ENCODE measurements around the gene ETV3.
"Not testable (repeated sequence)": the region's sequence is repeated elsewhere in the genome, so short reads cannot be mapped to it uniquely, and the experiment has no call there.

ETV3 gene

DNA sequence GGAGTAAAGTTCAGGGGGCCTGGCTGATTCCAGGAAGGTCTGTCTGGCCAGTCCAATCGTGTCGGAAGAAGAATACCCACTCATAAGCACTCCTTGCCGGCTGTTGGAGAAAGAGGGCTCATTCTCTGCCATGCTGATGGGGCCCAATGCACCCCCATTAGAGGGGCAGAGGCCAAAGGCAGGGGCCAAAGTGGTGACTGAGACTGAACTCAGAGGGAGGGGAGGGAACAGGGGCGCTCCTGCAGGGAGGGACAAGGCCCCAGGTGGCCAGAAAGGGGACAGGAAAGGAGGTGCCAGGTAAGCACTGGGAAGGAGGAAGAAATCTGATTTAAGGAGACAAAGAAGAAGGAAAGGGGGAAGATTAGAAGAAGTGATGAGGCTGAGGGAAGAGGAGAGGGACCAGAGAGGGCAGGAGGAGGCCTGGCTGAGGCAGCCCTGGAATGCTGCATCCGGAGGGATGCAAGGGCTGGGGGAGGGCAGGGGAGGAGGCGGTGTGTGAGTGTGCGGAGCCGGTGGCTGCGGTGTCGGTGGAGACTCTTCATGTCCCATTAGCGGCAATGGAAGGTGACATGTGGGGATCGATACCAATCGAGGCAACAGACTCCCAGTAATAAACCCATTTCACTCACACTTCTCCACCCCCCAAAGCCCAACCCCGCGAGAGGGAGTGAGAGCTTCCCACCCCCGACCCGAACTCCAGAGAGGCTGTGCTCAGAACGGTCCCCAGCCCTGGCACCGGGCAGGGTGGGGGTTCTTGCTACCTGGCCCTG lies 26.6 kb downstream of the ETV3 start:
- no peak for DNase-seq (ENCODE audit: low read depth)

DNA sequence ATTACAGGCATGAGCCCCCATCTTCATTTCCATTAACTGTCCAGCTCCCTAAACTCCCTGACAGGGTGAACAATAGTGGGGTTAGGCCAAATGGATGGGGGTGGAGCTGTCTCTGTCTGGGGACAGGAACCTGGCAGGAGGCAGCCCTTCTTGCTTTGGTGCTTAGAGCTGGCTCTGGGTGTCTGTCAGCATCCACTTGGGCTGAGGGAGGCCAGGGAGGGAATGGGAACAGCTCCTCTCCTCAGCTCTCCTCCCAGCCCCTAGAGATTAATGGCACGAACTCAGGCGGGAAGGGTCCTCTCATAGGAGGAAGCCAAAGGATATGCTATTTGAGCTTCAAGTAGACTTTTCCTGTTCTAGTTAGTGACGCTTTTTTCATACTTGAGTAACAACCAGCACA lies 27.5 kb downstream of the ETV3 start:
- no peak for DNase-seq (ENCODE audit: low read depth)

DNA sequence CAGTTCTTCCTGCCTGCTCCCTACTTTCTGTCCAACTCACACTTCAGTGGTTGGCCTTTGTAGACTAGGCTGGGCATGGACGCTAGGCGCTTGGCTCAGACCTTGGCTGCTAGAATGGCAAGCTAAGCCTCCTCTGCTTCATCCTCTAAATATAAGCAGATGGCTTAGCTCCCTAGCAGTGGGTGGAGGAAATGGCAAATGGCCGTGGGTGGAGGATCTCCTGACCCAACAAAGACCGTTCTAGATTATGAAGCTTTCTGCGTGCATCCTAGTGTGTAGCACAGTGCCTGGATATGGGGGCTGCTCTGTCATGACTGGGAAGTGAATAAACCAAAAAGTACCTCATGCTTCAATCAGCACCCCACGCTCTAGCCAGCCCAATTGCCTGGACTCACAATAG lies 28.2 kb downstream of the ETV3 start:
- no peak for DNase-seq (ENCODE audit: low read depth)

DNA sequence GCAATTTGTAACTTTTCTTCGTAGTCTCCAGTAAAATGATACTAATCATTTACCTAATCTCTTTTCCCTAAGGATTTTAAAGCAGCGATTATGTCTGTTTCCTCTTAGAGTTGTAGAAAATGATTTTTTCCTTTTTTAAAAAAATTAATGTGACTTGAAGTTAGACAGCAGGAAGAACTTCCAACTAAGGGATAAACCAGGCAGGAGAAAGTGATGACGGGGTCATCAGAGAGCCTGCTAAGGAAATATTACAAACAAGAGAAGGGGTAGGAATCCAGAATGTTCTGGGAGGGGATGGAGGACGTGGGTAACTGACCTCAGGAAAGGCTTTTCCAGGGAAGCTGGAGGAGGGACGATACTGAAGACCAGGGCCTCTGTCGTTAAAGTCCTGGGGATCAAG lies 29.7 kb downstream of the ETV3 start:
- DNase-seq (ENCODE audit: low read depth): no peak

DNA sequence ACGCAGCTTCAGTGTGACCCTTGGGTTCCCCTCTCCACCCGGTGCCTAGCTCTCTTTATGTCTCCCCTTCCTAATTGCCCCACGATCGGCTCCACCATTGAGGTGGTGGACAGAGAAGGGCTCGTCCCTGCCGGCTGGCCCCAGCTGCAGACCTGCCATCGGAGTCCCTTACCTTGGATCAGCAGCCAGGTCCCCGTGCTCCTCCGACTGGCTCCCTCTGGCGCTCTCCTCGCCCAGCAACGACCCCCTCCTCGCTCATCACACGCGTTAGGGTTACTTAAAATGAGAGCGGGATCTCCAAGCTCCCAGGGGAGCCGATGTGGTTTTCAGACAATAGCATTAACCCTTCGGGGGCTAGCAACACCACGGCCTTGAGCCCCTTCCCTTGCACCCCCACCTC lies 30.5 kb downstream of the ETV3 start:
- DNase-seq (ENCODE audit: low read depth): no peak

DNA sequence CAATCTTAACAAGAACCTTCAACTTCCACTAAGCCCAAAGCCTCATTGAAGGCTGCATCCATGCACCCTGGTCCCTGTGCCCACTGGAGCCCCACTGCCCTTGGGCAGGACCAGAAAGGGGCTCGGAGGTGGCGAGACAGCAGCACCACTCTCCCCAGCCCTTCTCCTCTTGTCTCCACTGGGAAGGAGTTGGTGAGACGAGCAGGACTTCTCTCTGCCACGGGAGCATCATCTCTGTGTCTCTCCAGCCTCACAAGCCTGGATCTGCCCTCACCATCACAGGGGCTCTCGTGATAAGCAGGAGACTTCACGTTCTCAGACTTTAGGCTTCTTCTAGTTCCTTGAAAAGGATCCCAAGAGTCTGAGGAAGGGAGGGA lies 31.4 kb downstream of the ETV3 start:
- DNase-seq (ENCODE audit: low read depth): no peak

DNA sequence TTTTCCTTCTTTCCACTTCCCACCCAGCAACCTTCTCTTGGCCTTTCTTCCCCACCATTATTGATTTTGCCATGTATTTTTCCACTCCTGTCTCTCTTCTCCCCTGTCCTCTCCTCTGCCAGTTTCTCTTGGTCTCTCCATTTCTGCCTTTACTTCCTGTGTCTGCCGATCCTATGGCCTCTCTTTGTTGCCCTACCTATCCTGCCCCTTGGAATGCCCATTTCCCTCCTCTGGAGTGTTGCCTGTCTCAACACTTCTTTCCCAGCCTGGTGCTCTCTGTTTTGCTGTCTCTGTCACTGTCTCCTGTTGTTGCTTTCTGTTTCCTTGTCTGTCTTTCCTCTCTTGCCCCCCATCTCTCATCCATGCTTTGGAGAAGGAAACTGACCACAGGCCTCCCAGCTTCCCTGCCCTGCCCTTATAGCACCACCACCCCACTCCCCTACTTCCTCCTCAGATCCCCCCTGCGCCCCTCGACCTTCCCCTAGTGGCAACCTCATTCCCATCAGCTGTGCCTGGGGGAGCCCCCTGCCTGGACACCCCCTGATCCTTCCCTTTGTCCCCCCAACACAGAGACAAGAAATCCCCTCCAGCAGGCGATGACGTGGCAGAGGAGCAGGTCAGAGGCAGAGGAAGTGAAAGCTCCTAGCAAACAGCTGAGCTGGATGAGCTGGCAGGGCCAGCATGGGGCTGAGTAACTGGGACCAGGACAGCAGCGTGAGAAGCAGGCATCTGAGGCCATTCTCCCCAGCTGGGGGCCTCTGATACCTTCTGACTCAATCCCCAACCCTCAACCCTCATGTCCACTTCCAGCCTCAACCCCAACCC lies 32.0 kb downstream of the ETV3 start:
- peak; percentile 53 for DNase-seq (ENCODE audit: low read depth)

DNA sequence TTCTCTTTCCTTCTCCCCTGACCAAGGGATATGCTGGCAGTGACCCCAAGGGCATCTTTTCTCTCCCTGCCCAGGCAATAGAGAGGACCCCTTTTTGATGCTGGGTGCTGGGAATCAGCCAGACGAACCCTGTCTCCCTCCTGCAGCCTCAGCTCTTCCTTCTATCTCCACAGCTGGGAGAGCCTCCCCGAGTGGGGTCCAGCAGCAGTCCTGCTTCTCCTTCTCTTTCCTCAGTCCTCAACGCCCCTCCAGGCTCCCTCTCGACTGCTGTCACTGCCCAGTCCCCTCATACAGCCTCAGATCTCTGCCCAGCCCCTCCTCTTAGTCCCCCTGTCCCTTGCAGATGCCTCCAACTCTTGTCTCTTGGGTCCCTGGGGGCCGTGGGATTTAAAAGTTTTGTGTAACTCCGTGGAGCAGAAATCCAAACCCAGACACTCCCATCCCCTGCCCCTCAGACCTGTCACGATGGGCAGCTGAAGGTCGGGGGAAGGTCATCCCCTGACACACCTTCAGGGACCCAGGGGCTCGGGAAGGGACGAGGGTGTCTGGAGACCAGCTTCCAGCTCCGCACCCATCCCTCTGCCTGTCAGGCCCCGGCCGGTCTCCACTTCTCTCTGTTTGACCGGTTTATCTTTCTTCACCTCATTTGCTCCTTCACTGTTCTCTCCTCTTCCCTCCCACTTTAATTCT lies 32.8 kb downstream of the ETV3 start:
- DNase-seq (ENCODE audit: low read depth): no peak

DNA sequence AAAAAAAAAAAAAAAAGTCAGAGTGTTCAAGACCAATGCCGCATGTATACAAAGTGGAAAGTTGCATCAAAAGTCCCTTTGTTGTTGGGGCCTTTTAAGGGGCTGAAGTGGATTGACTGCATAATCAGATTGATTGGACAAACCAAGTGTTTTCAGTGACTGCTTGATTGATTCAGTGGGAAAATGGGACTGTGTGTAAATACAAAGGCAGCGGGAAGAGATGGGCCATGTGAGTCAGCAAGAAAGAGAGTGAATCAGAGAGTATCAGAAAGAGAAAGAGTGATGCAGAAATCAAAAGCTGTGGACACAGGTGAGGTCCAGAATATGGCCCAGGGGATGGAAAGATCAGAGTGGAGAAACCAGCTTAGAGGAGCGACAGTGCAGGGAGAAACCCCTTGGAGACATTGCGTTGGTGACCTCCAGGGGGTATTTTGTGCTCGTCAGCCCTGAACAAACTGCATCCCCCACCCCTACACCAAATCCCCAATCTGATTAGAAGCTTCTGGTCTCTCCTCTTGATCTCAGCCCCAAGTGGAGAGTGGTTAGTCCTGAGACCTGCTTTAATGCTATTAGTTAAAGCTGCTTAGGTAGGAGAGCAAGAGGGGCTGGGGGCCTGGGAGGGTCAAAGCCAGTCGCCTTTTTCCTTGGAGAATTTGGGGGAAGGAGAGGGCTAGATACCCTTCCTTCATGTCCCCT lies 33.4 kb downstream of the ETV3 start:
- DNase-seq (ENCODE audit: low read depth): no peak

DNA sequence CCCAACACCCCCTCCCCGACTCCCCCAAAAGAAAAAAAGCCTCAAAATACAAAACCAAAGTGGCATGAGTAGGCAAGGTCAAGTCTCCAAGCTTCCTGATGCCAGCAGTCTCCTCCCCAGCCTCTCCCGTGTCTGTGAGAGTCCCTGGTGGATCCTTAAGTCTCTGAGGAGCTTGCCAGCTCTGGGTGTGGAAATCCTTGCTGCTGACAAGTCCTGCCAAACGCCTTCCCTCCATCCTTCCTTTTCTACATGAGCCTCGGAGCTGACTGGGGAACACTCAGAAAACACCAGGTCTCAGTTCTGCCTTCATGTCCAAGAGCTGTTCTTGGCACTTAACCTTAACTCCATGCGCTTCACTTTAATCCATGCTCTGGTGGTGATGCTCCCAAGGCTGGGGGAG lies 34.9 kb downstream of the ETV3 start:
- no peak for DNase-seq (ENCODE audit: low read depth)

DNA sequence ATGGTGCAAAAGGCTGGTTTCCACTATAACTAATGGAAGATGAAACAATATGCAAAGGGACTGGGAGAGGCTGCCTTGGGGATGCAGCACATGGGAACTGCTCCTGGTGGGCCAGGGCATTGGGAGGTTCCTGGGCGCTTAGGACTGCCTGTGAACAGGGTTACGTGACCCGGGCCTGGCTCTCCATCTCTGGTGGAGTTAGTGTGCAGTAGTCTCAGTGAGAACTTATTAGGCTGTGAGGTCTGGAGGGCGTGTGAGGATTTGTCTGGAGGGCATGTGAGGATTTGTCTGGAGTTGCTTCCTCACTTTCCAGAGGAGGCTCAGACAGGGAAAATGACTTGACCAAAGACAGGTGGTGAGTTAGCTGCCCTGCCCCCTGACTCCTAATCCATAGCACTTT lies 37.0 kb downstream of the ETV3 start:
- DNase-seq (ENCODE audit: low read depth): no peak

DNA sequence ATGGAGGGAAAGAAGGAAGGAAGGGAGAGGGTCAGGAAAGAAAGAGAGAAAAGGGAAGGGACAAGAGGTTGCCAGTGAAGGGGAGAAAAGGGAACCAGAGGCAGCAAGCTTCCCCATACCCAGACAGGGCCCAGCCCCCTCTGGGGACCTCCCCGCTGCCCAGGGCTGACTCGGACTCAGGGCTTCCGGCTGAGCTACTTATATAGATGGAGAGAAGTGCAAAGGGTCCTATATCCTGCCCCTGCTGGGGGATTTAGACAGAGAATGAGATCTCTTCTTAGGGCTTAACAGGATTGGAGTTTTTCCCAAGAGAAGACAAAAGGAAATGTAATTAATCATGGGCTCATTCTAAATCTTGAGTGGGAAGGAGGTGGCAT lies 38.6 kb downstream of the ETV3 start, which contains the start of gene ETV3L:
TSS of gene ETV3L (minus strand) at position 176 of the 377 bp plus-strand sequence. CDS start 285 bp downstream, outside the sequence.
- no peak for DNase-seq (ENCODE audit: low read depth)

DNA sequence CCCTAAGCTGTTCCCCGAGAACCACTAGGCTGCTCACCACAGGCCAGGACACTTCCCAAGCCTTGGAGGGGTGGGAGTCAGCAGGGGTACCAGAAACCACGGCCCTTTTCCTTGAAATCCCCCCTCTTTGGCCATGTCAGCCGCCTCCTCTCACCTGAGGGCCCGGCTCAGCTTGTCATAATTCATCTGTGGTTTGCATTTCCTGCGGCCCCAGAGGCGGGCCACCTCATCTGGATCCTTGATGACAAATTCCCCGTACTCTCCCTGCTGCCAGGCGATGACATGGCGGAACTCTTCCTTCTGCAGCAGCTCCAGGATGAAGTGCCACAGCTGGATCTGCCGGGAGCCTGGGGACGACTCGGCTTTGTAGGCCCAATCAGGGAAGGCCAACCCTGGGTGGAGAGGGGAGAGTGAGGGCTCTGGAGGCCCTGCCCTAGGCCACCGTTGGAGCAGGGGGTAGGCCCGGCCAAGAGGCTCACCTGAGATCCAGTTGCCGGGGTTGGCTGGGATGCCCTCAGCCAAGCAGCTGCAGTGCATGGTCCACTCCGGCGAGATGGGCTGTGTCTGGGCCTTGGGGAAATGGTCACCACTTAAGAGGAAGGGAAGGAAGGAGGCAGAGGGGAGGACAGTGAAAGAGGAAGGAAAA lies 39.1 kb downstream of the ETV3 start:
- not testable (repeated sequence) for DNase-seq (ENCODE audit: low read depth)

DNA sequence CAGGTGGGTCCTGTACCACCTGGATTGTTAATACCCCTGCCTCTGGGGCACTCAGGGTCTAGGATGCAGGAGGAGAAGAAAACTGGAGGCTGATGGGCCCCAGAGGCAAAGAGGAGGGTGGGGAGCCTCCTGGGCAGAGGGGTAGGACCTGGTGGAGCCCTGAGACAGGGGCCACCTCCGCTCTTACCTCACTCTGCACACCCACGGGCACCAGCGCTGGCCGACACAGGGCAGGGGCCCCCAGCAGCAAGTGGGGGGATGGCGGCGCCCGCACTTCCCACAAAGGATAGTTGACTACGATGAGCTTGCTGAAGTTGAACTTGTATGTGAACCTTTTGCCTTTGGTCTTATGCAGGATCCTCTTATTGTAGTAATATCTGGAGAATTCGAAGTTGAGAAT lies 39.7 kb downstream of the ETV3 start:
- no peak for DNase-seq (ENCODE audit: low read depth)

DNA sequence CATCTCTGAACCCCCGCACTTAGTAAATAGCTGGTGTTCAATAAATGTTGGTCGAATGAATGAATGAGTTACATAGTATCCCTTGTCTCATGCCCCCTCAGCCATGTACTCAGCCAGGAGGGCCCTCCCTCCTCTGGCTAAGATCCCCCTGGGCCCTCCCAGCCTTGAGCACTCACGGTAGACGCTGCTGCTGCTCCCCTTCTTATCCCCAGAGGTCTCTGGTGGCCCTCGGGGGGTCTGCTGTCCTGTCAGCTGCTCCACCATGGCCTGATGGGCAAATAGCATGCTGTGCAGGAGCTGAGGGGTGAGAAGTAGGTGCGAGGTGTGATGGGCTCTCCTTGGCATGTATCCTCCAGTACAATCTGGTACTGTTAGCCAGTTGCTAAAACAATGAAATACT lies 40.5 kb downstream of the ETV3 start:
- no peak for DNase-seq (ENCODE audit: low read depth)

DNA sequence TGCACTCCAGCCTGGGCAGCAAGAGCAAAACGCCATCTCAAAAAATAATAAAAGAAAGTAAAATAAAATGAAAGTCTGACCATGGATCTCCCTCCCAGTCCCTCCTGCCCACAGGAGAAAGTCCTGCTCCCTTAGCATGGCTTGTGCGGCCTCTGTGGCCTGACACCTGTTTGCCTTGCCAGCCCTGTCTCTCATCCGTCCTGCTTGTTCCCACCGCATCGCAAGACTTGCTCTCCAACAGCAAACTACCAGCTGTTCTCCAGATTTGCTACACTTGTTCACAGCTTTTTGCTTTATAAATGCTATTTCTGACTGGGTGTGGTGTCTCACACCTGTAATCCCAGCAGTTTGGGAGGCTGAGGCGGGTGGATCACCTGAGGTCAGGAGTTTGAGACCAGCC lies 41.3 kb downstream of the ETV3 start:
- DNase-seq (ENCODE audit: low read depth): no peak

DNA sequence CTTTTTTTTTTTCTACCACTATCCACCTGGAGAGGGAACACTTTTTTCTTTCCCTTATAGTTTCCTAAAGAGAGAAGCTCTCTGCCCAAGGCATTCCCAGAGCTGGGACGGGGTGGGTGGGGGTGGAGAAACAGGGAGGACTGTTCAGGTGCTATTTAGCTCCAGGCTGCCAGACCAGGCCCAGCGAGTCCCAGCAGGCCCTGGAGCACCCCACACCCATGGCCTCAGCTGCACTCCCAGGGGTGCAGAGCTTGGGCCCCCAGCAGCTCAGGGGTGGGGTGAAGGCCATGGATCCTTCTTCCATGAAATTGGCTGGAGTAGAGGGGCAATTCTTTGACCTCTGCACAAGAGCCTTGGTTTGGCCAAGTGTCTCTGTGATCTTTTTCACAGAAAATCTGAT lies 42.6 kb downstream of the ETV3 start:
- DNase-seq (ENCODE audit: low read depth): no peak

DNA sequence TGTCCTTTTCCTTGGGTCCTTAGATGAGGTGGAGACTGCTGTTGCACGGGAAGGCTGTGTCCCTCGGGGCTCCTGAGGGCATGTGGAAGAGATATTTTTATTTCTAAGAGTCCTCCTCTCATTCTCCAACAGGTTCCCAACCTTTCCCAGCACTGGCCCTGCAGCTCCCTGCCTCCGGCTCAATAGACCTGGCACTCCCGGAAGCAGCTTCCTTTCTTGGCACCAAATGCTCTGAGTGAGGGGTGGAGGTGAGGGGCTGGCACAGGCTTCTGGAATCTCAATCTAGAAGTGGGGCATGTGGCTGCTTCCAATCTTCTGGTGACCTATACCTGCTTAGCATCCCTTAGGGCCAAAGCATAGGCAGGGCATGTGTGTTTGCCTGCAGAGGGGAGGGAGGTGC lies 43.1 kb downstream of the ETV3 start:
- no peak for DNase-seq (ENCODE audit: low read depth)

DNA sequence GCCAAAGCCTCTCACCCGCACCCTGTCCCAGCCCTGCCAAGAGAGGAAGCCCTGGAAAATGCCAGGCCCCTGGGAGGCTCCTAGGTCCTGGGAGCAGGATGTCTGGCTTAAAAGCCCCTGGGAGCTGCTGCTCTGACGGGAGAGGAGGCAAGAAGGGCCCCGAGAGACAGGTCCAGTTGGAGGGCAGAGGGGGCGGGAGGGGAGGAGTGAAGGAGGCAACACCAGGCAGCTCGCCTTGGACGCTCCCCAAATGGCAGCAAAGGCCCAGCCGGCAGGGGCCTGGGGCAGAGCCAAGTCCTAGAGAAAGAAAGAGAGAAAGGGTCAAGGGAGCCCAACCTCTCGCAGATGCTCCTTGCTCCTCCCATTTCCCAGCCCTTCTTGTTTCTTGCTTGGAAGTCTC lies 45.4 kb downstream of the ETV3 start:
- no peak for DNase-seq (ENCODE audit: low read depth)

DNA sequence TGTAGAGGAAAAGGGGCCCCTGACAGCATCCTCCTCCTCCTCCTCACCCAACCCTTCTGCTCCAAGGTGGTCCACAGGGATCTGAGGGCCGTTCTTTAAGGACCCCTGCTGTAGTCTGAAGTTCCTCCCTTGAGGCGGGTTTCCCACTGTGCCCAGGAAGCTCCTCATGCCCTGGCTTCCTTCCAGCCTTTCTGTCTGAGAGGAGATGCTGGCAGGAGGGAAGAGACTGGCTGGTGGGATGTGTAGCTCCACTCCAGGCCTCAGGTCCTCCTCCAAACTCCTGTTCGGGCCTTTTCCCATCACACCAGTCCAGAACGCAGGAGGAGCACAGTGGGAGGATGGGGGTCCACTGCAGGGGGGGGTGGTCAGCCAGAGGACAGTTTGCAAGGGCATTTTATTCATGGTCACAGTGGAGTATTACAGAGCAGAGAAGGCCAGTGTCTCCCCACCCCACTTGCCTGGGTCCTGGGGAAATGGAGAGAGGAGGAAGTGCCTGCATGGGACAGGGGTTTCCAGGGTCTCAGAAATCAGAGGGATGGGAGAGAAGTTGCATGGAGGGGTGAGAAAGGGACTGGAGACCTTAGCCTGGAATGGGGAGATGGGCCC lies 46.4 kb downstream of the ETV3 start:
- no peak for DNase-seq (ENCODE audit: low read depth)

DNA sequence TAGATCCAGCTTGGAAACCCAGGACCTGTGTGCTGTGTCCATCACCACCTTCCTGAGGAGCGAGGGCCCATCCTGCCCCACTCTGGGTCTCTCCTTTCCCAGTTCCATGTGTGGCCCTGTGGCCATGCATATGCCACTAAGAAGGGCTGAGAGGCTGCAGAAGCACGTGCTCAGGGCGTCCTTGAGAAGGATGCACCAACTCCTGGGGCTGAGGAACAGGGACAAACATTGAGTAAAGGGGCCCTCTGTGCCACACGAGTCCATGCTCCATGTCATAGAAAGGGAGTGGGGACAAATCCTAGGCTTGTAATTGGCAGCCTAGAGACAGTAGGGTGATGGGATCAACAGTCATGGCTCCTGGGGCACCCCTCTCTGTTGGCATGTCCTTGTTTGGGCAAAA lies 47.0 kb downstream of the ETV3 start:
- DNase-seq (ENCODE audit: low read depth): no peak
